Cardiac muscle cell (in vitro differentiated cells and primary cell): ENCODE results near the gene ZDHHC11. TPM values are rescaled to one million over a fixed set of nuclear protein-coding genes. Genes with fewer than 3 reads are reported as not detected.
"Not testable (repeated sequence)": the region's sequence is repeated elsewhere in the genome, so short reads cannot be mapped to it uniquely, and the experiment has no call there.

Source experiments
- DNase-seq, 2 donors: peaks; one replicate each; pipeline versions ENCODE4 v3.0.0 to v3.0.0-alpha.2; 2010 to 2017; ENCODE audit warnings: low read depth in 1 of 2, low spot score in 1 of 2
- H3K27ac ChIP-seq: fragments of 200-600 bp; sonication (generic); 2 replicates; pipeline ENCODE4 v1.5.1; 2016
- H3K27me3 ChIP-seq: fragments of 200-600 bp; sonication (generic); 2 replicates; pipeline ENCODE4 v1.6.0; 2016; ENCODE audit warnings: control low read depth
- H3K36me3 ChIP-seq: fragments of 200-600 bp; sonication (generic); 2 replicates; pipeline ENCODE4 v1.5.1; 2016; ENCODE audit warnings: control low read depth
- H3K4me1 ChIP-seq: fragments of 200-600 bp; sonication (generic); 2 replicates; pipeline ENCODE4 v1.8.1; 2017; ENCODE audit warnings: low read depth, mild to moderate bottlenecking, mixed run types
- H3K4me3 ChIP-seq: fragments of 200-600 bp; sonication (generic); 2 replicates; pipeline ENCODE4 v1.5.1; 2016; ENCODE audit warnings: mild to moderate bottlenecking
- H3K9me3 ChIP-seq: fragments of 200-600 bp; sonication (generic); 2 replicates; pipeline ENCODE4 v1.5.1; 2017; ENCODE audit warnings: low read depth, mild to moderate bottlenecking, control low read depth
- polyA plus RNA-seq: library from polyadenylated mRNA; unstranded; fragments of >200 nt; fragmentation: Nextera tagmentation; extraction: Ambion mirVana; gene quantifications from 2 replicates; pipeline ENCODE4 v1.2.1, GENCODE V29; 2016
- total RNA-seq: library from RNA; depleted of rRNA; stranded (reverse); fragments of >200 nt; gene quantifications from 2 replicates; pipeline ENCODE4 v1.2.3, GENCODE V29; 2016
- TF ChIP-seq, protein P1 (sequence below): IDR thresholded peaks from 2 replicates; pipeline ENCODE4 v1.5.1; 2012; ENCODE audit warnings: low read depth, mild to moderate bottlenecking, low read length

Gene ZDHHC11
- total and polyA plus RNA-seq, 2 experiments from 2014 or later, result 12.4 TPM

DNA sequence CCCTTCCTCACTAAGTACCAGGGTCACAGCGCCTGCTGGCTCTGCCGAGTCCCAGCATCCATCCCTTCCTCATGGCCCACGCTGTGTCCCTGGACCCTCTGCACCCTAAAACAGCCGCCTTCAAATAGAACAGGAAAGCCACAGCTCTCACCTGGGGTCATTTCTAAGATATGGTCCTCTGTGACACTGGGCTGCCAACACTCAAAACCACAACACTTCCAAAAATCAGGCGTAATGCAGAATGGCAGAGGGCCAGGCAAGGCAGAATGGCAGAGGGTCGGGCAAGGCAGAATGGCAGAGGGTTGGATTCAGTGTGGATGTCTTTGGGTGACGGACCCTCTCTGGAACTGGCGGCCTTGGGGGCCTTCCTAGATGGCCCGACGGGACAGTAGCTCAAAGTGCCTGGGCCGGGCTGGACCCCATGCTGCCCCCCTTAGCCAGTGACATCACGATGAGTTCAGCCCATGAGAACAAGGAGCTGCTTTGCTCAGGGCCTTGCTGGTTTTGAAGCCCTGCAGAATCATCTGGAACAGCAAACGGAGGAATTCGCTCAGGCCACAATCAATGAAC is 101.6 kb downstream of the ZDHHC11 start:
- H3K36me3 ChIP-seq, result no peaks in the 10 kb centered on the region
- no peak overlapping the region for H3K4me3 ChIP-seq
- no peaks in the 10 kb centered on the region for H3K27me3 ChIP-seq
- no peaks in the 10 kb centered on the region for H3K4me1 ChIP-seq
- H3K27ac ChIP-seq, result no peak overlapping the region
- H3K9me3 ChIP-seq, result no peaks in the 10 kb centered on the region
- TF ChIP-seq, protein P1, sequence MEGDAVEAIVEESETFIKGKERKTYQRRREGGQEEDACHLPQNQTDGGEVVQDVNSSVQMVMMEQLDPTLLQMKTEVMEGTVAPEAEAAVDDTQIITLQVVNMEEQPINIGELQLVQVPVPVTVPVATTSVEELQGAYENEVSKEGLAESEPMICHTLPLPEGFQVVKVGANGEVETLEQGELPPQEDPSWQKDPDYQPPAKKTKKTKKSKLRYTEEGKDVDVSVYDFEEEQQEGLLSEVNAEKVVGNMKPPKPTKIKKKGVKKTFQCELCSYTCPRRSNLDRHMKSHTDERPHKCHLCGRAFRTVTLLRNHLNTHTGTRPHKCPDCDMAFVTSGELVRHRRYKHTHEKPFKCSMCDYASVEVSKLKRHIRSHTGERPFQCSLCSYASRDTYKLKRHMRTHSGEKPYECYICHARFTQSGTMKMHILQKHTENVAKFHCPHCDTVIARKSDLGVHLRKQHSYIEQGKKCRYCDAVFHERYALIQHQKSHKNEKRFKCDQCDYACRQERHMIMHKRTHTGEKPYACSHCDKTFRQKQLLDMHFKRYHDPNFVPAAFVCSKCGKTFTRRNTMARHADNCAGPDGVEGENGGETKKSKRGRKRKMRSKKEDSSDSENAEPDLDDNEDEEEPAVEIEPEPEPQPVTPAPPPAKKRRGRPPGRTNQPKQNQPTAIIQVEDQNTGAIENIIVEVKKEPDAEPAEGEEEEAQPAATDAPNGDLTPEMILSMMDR, result no peak
- no peak for DNase-seq

DNA sequence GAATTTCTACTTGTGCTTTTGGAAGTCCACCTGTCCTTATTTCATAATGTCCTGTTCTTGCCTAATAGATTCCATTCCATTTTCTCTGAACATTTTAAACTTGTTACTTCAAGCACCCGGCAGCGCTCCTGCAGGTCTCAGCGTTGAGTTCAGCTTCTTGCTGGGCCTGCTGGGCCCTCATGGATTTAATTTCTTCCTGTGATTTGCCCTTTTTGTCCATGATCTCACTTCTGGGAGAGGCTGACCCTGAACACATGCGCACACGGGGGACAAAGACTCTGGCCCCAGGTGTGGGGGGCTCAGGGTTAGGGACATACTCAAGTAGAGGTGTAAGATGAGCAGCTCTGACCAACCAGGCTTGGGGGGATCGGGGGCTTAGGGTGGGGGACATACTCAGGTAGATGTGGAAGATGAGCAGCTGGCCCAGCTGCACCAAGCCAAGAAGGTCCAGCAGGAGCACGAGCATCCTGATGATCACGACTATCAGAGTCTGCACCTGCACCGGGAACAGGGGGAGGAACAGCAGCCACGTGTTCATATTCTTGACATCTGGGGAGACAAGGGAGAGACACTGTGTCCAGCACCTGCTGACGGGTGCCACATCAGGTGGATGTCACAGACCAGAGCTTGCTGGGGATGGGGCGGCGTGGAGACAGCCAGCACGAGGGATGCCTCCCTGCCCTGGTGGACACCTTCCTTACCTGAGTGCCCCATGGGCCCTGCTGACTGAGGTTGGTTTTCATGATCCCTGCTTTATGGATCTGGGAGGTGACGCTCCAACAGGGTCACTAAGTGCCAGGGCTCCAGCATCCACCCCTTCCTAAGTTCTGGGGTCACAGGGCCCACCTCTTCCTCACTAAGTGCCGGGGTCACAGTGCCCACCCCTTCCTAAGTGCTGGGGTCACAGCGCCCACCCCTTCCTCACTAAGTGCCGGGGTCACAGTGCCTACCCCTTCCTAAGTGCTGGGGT is 102.5 kb downstream of the ZDHHC11 start:
- H3K27ac ChIP-seq, H3K27me3 ChIP-seq, DNase-seq, H3K36me3 ChIP-seq, H3K4me3 ChIP-seq, H3K9me3 ChIP-seq, H3K4me1 ChIP-seq: not testable (repeated sequence)

DNA sequence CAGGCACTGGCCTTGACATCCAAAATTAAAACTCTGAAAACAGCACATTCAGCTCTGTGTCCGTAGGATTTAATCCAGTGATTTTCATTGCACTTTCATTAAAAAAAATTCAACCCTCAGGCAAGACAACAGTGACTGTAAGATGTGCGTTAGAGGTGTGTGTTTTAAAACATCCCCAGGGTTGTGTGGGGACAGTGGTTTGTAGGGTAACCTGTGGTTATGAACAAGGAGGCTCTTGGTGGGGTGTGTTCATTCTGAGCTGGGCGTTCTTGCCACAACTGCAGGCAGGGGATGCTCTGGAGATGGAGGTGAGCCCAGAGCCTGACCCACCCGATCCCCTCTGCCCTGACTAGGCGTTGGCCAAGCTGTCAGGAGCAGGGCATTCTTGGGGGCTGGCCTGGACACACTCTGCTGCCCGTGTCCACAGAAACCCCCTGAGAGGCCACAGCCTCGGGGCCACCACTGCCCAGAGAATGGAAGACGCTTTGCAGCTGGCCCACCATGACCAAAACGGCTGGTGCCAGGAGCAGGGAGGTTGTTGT is 103.4 kb downstream of the ZDHHC11 start:
- not testable (repeated sequence) for H3K4me1 ChIP-seq, H3K36me3 ChIP-seq, H3K4me3 ChIP-seq, DNase-seq, H3K9me3 ChIP-seq, H3K27me3 ChIP-seq, H3K27ac ChIP-seq

DNA sequence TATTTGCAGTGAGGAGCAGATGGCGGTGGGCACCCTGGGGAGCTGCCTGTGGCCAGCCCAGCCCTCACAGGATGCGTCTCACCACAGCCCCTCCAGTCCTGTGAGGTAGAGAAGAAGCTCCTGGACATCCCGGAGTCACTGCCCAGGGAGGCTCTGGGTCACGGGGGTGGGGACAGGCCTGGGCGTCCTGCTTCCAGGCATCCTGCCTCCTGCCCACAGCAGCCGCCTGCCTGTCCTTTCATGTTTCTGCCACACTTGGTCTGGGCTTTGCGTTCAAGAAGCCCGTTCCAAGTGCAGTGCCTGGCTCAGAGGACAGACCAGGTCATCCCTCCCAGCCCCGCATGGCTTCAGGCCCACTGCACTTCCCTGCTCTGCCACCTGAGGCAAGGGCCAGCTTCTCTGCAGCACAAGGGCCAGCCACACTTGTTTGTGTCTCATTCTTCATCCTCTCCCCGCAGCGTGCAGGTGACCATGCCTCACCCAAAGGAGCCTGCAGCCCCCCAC is 104.5 kb downstream of the ZDHHC11 start:
- H3K27ac ChIP-seq, result no peak overlapping the region
- TF ChIP-seq, protein P1, result no peak
- H3K36me3 ChIP-seq, result no peaks in the 10 kb centered on the region
- H3K27me3 ChIP-seq, result no peaks in the 10 kb centered on the region
- H3K4me3 ChIP-seq, result no peak overlapping the region
- no peak for DNase-seq
- H3K4me1 ChIP-seq, result no peaks in the 10 kb centered on the region
- H3K9me3 ChIP-seq, result no peaks in the 10 kb centered on the region

Other genes with a start within 250 kb of the ZDHHC11 start
- 3.5 and 8.5 TPM in 2 replicates for gene CEP72, start 238.6 kb downstream of the ZDHHC11 start, total RNA-seq
- 6.6 and 9.0 TPM in 2 replicates for gene CEP72, start 238.6 kb downstream of the ZDHHC11 start, polyA plus RNA-seq
- 7.3 and 7.7 TPM in 2 replicates for gene TPPP, start 157.6 kb downstream of the ZDHHC11 start, total RNA-seq
- gene TPPP, start 157.6 kb downstream of the ZDHHC11 start, polyA plus RNA-seq, result 2.6 and 3.7 TPM in 2 replicates
- 2.9 and 4.2 TPM in 2 replicates for gene ZDHHC11B, start 66.3 kb downstream of the ZDHHC11 start, total RNA-seq
- gene ZDHHC11B, start 66.3 kb downstream of the ZDHHC11 start, polyA plus RNA-seq, result 4.1 and 4.4 TPM in 2 replicates
- gene BRD9, start 41.8 kb upstream of the ZDHHC11 start, total RNA-seq, result 23.5 and 36.9 TPM in 2 replicates
- 20.8 and 24.5 TPM in 2 replicates for gene BRD9, start 41.8 kb upstream of the ZDHHC11 start, polyA plus RNA-seq
- 9.8 and 10.4 TPM in 2 replicates for gene TRIP13, start 41.9 kb upstream of the ZDHHC11 start, total RNA-seq
- 12.4 and 19.2 TPM in 2 replicates for gene TRIP13, start 41.9 kb upstream of the ZDHHC11 start, polyA plus RNA-seq
- 3.4 and 4.4 TPM in 2 replicates for gene NKD2, start 157.8 kb upstream of the ZDHHC11 start, total RNA-seq
- 3.9 and 7.4 TPM in 2 replicates for gene NKD2, start 157.8 kb upstream of the ZDHHC11 start, polyA plus RNA-seq